DMS53 treated with DMSO at 0.1 percent for 48 hours (cell line): ENCODE data around the gene LCP1.
"Not testable (repeated sequence)": the region's sequence is repeated elsewhere in the genome, so short reads cannot be mapped to it uniquely, and the experiment has no call there.

Source experiments
- DNase-seq: peaks from one replicate; lab custom pipeline; 2025; ENCODE audit not compliant: unreplicated experiment; lab: John Stamatoyannopoulos, UW

The LCP1 gene

DNA sequence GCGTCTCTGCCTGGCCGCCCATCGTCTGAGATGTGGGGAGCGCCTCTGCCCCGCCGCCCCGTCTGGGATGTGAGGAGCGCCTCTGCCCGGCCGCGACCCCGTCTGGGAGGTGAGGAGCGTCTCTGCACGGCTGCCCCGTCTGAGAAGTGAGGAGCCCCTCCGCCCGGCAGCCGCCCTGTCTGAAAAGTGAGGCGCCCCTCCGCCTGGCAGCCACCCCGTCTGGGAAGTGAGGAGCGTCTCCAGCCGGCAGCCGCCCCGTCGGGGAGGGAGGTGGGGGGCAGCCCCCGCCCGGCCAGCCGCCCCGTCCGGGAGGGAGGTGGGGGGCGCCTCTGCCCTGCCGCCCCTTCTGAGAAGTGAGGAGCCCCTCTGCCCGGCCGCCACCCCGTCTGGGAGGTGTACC, 19.2 kb downstream of the LCP1 start:
- not testable (repeated sequence) for DNase-seq

- DNase-seq, result peak; percentile 34
These were observed 21.4 kb downstream of the LCP1 start for GRCh38 chr13:46160471-46161066.

DNA sequence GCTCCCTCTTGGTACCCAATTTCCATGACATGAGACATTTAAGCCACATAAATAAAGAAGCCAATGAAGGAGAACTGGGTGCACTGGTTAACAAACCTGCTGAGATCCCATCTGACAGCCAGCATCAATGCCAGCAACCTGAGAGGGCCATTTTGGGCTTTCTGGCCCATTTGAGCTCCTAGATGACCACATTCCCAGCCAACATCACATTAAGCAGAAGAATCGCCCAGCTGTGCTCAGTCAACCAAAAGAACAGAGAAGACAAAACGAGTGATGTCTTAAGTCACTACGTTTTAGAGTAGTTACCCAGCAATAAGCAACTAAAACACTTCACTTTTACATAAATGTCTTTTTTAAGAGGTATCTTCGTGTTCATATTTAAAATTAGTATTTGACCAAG, 21.9 kb downstream of the LCP1 start:
- no peak for DNase-seq

DNA sequence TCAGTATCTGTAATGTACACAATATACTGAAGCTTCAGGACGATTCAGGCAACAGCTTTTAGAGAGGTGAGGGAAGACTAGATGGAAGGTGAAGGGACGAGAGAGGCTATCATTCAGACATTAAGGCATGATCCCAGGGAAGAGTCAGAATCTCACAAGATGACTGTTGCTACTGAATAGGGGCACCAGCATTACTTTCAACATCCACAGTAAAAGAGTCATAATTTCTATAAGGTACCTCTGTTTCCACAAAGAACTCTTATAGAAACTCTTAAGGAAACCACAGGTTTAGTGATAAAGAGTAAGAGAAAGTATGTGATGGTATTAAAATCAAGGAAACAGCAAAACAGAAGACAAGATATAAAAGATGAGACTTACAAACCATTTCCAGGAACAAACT, 23.0 kb downstream of the LCP1 start:
- DNase-seq, result no peak

DNA sequence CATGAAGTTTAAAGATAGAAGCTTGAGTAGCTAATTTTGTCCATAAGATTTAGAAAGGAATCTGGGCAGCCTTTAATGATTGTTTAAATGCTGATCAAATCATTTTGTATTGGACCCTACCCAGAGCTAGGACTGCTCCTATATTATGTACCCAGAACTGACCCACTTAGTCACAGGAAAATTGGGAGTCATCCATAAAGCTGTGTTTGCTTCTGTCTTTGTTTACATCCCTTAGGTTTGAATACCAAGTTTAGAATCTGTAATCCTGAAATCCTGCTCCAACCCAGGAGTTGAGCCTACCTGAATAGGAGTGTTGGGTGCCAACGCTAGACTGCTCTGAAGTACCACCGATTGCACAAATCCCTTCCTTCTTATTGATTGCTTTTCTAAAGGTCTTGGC, 23.8 kb downstream of the LCP1 start:
- DNase-seq, result no peak

- no peak for DNase-seq
These were observed 27.7 kb downstream of the LCP1 start for GRCh38 chr13:46154136-46154801.

- DNase-seq, result no peak
These were observed 29.2 kb downstream of the LCP1 start for GRCh38 chr13:46152627-46153328.

- no peak for DNase-seq
These were observed 31.8 kb downstream of the LCP1 start for GRCh38 chr13:46150134-46150693.

- DNase-seq, result no peak
These were observed 32.5 kb downstream of the LCP1 start for GRCh38 chr13:46149272-46150133.

DNA sequence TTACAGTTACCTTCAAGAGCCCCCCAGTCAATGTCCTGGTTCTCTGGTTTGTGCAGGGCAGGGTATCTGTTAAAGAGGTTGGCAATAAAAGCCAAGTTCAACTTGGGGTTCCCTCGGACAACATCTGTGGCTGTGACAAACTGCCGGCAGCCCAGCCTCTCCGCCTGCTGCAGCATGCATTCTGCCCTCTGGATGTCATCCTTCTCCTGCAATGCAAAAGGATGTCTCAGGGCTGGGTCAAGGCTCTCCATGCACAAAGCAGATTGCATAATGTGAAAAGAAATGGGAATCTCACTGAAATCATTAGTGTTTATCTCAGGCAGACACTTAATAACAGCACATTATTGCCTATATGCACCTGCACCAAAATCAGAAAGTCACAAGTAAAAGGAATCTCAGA, 35.1 kb downstream of the LCP1 start:
- peak; percentile 30 for DNase-seq

GRCh38 chr13:46145950-46146349, 36.0 kb downstream of the LCP1 start:
- DNase-seq, result no peak

DNA sequence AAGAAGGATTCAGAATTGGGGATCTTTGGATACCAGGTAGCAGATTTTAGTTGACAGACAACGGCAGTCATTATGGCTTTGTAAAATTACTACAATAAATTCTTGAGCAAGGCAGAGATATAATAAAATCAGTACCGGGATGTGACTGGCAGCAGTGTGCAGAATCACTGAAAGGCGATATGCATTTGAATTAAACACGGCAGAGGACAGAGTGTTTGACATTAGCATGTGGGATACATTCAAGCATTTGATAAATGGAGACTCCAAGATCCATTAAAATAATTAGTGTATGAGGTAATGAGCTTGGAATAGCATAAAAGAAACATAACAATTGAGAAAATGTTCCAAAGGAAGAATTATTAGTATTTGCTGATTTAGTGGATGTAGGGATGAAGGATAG, 36.8 kb downstream of the LCP1 start:
- no peak for DNase-seq

- DNase-seq, result peak; percentile 82
These were observed 38.7 kb downstream of the LCP1 start for GRCh38 chr13:46143184-46143701.

- peak; percentile 62 for DNase-seq
These were observed 39.2 kb downstream of the LCP1 start for GRCh38 chr13:46142776-46143175.

GRCh38 chr13:46140044-46140443, 41.9 kb downstream of the LCP1 start:
- no peak for DNase-seq

DNA sequence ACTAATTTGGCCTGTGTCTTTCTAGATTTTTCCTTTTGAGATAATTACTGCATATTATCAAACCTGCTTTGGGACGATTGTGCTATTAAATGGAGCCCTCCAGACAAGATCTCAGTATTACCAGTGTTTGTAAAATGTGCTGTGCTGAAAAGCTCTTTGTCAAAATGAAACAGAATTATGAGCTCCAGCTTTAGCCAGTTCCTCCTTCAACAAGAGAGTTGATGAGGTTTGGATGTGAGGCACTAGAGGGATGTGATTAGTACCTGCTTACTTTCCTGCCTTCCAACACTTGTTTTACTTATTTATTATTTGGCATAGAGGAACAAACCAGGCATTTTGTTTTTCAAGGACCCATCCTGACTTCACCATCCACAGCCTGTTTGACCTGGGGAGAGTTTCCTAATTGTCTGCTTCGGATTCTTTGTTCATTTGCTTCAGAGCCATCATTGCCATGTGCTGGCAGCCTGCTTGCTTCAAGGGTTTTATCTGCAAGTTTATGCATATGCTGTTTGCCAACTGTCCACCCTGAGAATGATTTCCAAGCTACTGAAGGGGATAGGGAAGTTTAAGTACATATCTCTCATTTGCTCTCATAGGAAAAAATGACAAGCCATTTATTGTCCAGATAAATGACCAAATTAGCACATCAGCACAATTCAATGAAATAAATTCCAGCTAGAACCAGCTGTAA, 44.2 kb downstream of the LCP1 start:
- no peak for DNase-seq

- no peak for DNase-seq
These were observed 45.3 kb downstream of the LCP1 start for GRCh38 chr13:46136688-46137087.

DNA sequence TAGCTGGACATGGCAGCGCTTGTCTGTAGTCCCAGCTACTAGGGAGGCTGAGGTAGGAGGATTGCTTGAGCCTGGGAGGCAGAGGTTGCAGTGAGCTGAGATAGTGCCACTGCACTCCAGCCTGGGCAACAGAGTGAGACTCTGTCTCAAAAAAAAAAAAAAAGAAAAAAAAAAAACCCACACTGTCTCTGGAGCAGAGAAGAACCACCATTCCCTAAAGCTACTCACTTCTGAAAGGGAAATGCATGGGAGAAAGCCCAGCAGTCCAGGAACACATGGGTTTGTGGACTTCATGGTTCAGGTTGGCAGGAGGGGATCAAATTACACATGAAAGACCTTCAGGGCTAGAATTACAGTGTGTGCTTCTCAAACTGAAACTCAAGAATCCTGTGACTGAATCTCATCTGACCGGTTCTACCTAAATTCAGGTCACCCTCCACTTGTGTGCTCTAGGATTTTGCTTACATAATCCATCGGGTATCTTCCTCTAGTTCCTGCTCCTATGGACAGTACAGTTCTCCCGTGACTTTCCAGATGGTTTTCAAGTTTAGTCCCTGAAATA, 46.9 kb downstream of the LCP1 start:
- DNase-seq, result peak; percentile 94

GRCh38 chr13:46134494-46134893, 47.5 kb downstream of the LCP1 start:
- no peak for DNase-seq

GRCh38 chr13:46132109-46132508, 49.9 kb downstream of the LCP1 start:
- no peak for DNase-seq
